DMS153 treated with DMSO at 0.1 percent for 48 hours (cell line): Measurements from ENCODE around the gene RAB40A.
A peak's percentile ranks its signal among the peaks of the same experiment; 100 is the strongest.

Experiments used
- DNase-seq: peaks from one replicate; lab custom pipeline; 2025; ENCODE audit not compliant: unreplicated experiment; lab: John Stamatoyannopoulos, UW

Gene RAB40A

DNA sequence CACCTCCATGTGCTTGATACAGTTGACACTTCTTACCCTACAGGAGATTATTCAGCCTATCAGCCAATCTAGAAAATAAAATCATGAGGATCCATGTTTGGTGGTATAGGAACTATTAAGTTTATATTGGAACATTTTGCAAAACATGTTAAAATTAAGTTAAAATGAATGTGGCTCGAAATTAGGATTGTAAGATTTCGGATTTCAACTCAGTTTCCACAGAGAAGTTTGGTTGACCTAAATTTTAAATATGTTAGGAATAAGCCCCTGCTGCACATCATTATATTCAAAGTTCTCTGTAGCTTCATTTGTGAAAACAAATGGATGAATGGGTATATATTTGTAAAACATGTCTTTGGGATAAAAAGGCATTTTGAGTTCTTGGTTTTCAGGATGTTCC, at the start of gene RAB40A:
Gene RAB40A, minus strand, starts transcription at position 101 of the 400 bp plus-strand sequence. CDS start 18,733 bp downstream, outside the sequence.
- DNase-seq: no peak

DNA sequence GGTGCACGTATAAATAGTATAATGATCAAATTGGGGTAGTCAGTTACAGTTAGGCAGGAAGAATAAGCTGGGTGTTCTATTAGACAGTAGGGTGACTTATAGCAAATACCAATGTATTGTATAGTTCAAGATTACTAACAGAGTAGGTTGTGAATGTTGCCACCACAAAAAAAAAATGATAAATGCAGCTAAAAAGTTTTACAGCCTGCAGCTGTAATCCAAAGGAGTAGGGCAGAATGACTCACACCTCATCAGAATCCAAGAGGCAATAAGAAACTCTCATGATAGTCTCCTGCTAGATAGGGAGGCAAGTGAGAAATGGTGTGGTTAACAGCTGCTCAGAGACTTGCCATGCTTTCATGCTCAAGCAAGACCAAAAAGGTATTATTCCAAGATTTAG, 46.5 kb upstream of the RAB40A start:
- DNase-seq: no peak

GRCh38 chrX:103565197-103565596, 45.9 kb upstream of the RAB40A start:
- DNase-seq: no peak

- no peak for DNase-seq
Observed at GRCh38 chrX:103562801-103563200, 43.5 kb upstream of the RAB40A start.

DNA sequence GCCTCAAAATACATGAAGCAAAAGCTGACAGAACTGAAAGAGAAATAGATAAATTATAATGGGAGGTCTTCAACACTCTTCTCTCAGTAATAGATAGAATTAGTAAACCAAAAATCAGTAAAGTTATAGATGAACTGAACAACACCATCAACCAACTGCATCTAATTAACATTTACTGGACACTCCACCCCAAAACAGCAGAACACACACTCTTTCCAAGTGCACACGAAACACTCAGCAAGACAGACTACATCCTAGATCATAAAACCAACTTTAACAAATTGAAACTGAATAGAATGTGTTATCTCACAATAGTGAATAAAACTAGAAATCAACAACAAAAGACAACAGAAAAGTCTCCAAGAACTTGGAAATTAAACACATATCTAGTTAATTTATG, 41.0 kb upstream of the RAB40A start:
- DNase-seq: no peak

DNA sequence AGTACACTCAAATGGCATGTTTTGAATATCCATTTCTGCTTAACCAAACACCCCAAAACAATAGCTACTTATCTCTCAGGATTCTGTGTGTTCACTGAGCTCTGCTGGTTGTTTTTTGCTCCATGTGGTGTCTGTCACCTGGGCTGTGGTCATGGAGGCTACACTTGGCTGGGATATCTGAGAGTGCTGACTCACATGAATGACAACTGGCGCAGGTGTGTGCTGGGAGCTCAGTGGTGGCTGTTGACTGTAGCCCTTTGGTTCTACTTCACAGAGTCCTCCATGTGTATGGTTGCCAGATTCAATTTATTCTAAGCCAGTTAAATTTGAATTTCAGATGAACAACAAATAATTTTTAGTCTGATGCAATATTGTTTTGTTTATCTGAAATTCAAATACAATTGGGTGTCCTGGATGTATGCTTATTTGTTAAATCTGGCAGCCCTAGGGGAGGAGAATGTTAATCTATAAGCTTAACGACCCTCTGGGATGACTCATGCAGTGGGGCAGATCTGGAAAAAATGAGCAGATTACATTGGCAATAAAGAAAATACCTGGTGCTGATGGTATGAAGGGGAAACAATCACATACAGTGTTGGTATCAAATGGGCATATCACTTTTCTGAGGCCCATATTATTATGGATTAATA, 37.8 kb upstream of the RAB40A start:
- no peak for DNase-seq

DNA sequence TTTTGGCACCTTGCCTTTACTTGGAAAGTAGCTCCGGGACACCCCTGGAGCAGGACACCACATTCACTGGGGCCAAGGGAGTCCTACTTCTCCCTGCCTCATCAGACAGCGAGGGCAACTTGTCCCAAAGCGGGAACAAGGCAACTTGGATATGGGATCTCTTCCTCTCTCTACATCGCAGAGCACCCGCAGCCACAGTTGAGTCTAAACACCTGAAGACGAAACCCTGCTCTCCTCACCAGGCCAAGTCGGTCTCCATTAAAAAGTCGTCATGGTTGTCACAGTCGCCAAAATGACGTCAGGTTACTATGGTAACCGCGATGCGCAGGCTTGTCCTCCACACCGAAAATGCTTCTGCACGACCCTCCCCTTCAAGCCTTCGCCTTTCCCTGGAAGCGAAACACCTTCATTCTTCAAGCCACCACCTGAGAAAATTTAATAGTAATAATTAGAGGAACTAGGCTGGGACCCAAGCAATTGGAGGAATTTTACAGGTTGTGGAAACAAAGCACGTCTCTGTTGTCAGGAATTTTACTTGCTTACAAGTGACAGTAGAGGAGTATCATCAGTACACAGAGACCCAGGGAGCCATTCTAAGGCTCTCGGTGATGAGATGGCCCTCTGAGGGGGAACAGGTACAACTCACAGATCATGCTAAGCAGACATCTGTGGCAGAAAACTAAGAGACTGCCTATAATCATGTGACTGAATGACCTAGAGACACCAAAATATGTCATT, 35.6 kb upstream of the RAB40A start:
- DNase-seq: peak; percentile 25

DNA sequence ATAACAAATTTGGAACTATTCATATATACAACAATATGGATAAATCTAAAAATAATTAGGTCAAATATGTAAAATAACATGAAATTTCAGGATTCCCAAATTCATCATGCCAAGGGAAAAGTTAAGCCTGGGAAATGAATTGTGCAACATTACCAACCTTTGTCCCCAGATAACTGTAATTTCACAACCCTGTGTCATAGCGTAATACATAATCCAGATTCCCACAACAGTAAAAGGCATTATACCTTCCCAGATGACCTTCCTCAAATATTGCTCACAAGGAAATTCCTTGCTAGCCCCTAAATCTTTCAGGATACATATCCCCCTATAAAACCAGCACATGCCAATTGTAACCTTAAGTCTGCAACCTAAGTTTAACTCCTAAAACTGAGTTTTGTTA, 32.9 kb upstream of the RAB40A start:
- no peak for DNase-seq

DNA sequence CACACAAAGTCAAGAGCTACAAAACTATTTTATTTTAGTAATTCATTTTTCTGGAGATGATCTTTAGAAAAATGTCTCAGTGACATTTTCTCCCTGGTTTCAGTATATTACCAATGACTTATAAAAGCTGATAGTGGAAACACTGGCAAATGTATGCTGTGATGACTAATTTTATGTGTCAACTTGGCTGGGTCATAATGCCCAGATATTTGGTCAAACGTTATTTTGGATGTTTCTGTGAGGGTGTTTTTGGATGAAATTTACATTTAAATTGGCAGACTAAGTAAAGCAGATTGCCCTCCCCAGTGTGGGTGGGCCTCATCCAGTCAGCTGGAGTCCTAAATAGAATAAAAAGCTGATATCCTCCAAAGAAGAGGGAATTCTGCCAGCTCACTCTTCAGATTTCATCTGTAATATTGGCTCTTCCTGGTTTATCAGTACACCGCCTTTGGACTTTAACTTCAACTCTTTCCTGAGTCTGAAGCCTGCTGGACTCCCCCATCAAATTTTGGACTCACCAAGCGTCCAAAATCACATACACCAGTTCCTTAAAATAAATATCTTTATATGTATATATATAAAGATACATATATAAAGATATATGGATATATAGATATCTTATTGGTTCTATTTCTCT, 31.2 kb upstream of the RAB40A start:
- no peak for DNase-seq

- DNase-seq: no peak
Observed at GRCh38 chrX:103549916-103550315, 30.6 kb upstream of the RAB40A start.

DNA sequence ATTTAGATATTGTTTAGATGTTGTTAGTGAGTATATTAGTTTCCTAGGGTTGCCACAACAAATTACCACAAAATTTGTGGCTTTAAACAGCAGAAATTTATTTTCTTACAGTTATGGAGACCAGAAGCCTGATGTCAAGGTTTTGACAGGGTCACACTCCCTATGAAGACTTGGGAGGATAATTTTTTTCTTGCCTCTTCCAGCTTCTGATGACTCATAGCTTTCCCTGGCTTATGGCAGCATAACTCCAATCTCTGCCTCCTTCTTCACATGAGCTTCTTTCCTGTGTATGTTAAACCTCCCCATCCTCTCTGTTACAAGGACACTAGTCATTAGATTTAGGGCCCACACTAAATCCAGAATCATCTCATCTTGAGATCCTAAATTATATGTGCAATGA, 20.9 kb upstream of the RAB40A start:
- no peak for DNase-seq

- no peak for DNase-seq
Observed at GRCh38 chrX:103539695-103540094, 20.4 kb upstream of the RAB40A start.

DNA sequence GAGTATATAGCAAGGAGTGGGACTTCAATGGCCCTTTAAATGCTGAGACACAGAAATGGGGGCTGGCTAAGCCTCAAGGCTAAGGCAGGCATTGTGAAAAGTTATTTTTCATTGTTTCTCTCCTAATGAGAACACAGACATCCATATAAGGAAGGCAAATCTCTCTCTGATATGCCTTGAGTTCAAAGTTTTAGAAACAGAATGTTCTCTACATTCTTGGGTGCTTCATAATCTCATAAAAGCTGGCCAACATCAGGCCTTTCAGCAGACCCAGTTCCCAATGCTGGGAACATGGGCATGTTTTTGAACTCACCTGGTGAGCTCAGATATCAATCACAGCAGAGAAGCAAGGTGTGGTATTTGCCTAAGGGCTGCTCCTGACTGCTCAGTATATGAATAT, 19.4 kb upstream of the RAB40A start:
- DNase-seq: no peak

DNA sequence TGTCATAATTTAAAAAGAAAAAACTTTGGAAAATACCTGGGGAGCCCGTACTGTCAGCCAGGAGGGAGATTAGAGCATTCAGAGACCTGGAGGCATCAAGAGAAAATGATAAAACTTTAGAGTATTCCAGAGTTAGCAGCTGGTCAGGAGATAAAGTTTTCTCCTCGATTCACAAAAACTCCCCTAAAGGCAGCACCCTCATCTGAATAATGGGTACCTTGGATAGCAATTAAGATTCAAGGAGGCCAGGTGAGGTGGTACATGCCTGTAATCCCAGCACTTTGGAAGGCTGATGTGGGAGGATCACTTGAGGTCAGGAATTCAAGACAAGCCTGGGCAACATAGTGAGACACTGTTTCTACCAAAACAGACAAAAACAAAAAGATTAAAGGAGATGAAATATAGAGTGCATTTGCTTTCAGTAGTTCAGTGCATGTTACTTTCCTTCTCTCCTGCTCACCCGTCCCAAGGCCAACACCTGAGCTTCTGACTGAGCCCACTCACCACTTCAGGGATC, 18.6 kb upstream of the RAB40A start:
- DNase-seq: no peak

GRCh38 chrX:103536732-103537131, 17.4 kb upstream of the RAB40A start:
- DNase-seq: no peak

GRCh38 chrX:103536071-103536470, 16.8 kb upstream of the RAB40A start:
- DNase-seq: no peak

- no peak for DNase-seq
Observed at GRCh38 chrX:103535206-103535605, 15.9 kb upstream of the RAB40A start.

- DNase-seq: no peak
Observed at GRCh38 chrX:103533511-103534216, 14.4 kb upstream of the RAB40A start.

GRCh38 chrX:103531002-103531401, 11.7 kb upstream of the RAB40A start:
- DNase-seq: no peak

DNA sequence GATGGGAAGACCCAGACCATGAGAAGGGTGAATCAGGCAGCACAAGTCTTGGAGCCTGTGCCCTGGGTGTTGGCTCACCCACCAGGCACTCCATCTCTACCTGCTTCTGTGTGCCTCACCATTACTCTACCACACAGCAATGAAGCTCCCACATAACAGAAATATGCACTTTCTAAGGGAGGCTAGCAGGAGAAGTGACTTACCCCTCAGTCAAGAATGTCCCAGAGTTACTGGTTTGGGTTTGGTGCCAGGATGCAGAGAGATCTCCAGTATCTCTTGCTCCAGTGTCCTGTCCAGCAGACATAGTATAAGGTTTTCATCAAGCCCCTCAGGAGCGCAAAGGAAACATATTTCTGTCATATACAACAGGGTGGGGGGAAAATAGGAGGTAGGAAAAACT, 11.3 kb upstream of the RAB40A start:
- no peak for DNase-seq

- DNase-seq: no peak
Observed at GRCh38 chrX:103529550-103529949, 10.3 kb upstream of the RAB40A start.
